Measurements from ENCODE around the gene RAB37.

- TF ChIP-seq POLR2AphosphoS5 (IDR thresholded peaks at IDR 0.05; ENCODE audit: low read depth): no peak
- no peak for TF ChIP-seq CTCF (IDR thresholded peaks at IDR 0.05; ENCODE audit: insufficient read depth, low read length)
- no peak for TF ChIP-seq GABPA (IDR thresholded peaks at IDR 0.05; ENCODE audit: low read depth)
- TF ChIP-seq SPI1 (IDR thresholded peaks at IDR 0.05; ENCODE audit: borderline replicate concordance, low read depth): no peak
- TF ChIP-seq REST (IDR thresholded peaks at IDR 0.05; ENCODE audit: insufficient replicate concordance, low read depth): no peak
These were observed 24.4 kb downstream of the RAB37 start for GRCh38 chr17:74761419-74761818.

All from HL-60 (cell line).